ENCODE measurements around the gene NOP16.

GRCh38 chr5:176381423-176381822 lies 7.0 kb downstream of the NOP16 start:
- TF ChIP-seq, protein P1, sequence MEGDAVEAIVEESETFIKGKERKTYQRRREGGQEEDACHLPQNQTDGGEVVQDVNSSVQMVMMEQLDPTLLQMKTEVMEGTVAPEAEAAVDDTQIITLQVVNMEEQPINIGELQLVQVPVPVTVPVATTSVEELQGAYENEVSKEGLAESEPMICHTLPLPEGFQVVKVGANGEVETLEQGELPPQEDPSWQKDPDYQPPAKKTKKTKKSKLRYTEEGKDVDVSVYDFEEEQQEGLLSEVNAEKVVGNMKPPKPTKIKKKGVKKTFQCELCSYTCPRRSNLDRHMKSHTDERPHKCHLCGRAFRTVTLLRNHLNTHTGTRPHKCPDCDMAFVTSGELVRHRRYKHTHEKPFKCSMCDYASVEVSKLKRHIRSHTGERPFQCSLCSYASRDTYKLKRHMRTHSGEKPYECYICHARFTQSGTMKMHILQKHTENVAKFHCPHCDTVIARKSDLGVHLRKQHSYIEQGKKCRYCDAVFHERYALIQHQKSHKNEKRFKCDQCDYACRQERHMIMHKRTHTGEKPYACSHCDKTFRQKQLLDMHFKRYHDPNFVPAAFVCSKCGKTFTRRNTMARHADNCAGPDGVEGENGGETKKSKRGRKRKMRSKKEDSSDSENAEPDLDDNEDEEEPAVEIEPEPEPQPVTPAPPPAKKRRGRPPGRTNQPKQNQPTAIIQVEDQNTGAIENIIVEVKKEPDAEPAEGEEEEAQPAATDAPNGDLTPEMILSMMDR (IDR thresholded peaks at IDR 0.05; ENCODE audit: low read length), result no peak
- no peak for TF ChIP-seq EZH2 (optimal IDR thresholded peaks at IDR 0.05; ENCODE audit: low read depth, low read length)
- TF ChIP-seq EZH2phosphoT487 (IDR thresholded peaks at IDR 0.05; ENCODE audit: low read length), result no peak

All from MM.1S (cell line).